ENCODE results near the gene ZKSCAN1. TPM values are rescaled to one million over a fixed set of nuclear protein-coding genes. Genes with fewer than 3 reads are reported as not detected.

The ZKSCAN1 gene
- total and polyA plus RNA-seq, 2 experiments from 2014 or later, result 11.8 to 19.4 TPM

DNA sequence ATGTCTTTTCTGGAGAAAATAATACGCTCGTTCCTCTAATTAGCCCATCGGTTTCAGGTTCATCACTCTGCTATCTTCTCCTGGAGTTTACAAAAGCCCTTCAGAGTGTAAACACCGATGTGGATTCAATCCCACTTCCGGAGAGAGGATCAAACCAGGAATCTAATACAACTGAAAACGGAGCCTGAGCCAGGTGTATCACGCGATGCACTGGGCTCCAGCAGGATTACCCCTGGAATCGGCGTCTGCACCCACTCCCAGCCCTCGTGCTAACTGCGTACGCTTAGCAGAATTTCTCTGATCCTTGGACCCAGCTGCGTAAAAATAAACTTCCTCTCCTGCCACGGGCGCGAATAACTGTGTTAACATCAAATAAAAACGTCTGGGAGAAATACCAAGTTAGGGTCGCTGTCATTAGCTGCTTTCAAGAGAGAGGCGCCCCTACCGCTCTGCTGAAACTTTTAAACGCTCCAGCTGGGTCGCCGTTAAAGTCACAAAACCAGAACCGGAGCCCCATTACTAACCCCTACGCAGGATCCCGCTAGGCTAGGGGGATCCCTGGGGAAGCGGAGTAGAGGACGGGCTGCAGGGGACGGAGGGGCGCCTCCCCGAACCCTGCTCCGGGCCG, 65.6 kb downstream of the ZKSCAN1 start:
- peak; percentile 18 for ATAC-seq
- peaks cover 53% of the 10 kb centered on the region for H3K79me2 ChIP-seq (replicated peaks; ENCODE audit: insufficient read depth)
- TF ChIP-seq ETS1 (IDR thresholded peaks at IDR 0.05) (no peak), EZH2 (IDR thresholded peaks at IDR 0.05; ENCODE audit: low read depth, unreplicated experiment) (no peak), ZNF114 (CRISPR knock-in tag; IDR thresholded peaks at IDR 0.05) (no peak), STAT1 (IDR thresholded peaks at IDR 0.05; ENCODE audit: unreplicated experiment) (no peak), JUNB (IDR thresholded peaks at IDR 0.05; ENCODE audit: unreplicated experiment) (no peak), ZNF462 (CRISPR knock-in tag; IDR thresholded peaks at IDR 0.05) (no peak), CREB1 (CRISPR knock-in tag; IDR thresholded peaks at IDR 0.05; ENCODE audit: low read depth) (no peak), ZNF331 (CRISPR knock-in tag; IDR thresholded peaks at IDR 0.05; ENCODE audit: low read depth) (no peak), POLR2AphosphoS5 (IDR thresholded peaks at IDR 0.05; ENCODE audit: low read depth) (no peak), EZH2phosphoT487 (IDR thresholded peaks at IDR 0.05; ENCODE audit: unreplicated experiment) (no peak), NANOG (IDR thresholded peaks at IDR 0.05; ENCODE audit: borderline replicate concordance) (no peak)
- TF ChIP-seq, protein P1, sequence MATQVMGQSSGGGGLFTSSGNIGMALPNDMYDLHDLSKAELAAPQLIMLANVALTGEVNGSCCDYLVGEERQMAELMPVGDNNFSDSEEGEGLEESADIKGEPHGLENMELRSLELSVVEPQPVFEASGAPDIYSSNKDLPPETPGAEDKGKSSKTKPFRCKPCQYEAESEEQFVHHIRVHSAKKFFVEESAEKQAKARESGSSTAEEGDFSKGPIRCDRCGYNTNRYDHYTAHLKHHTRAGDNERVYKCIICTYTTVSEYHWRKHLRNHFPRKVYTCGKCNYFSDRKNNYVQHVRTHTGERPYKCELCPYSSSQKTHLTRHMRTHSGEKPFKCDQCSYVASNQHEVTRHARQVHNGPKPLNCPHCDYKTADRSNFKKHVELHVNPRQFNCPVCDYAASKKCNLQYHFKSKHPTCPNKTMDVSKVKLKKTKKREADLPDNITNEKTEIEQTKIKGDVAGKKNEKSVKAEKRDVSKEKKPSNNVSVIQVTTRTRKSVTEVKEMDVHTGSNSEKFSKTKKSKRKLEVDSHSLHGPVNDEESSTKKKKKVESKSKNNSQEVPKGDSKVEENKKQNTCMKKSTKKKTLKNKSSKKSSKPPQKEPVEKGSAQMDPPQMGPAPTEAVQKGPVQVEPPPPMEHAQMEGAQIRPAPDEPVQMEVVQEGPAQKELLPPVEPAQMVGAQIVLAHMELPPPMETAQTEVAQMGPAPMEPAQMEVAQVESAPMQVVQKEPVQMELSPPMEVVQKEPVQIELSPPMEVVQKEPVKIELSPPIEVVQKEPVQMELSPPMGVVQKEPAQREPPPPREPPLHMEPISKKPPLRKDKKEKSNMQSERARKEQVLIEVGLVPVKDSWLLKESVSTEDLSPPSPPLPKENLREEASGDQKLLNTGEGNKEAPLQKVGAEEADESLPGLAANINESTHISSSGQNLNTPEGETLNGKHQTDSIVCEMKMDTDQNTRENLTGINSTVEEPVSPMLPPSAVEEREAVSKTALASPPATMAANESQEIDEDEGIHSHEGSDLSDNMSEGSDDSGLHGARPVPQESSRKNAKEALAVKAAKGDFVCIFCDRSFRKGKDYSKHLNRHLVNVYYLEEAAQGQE (IDR thresholded peaks at IDR 0.05; ENCODE audit: unreplicated experiment), result no peak
- TF ChIP-seq, protein P2, sequence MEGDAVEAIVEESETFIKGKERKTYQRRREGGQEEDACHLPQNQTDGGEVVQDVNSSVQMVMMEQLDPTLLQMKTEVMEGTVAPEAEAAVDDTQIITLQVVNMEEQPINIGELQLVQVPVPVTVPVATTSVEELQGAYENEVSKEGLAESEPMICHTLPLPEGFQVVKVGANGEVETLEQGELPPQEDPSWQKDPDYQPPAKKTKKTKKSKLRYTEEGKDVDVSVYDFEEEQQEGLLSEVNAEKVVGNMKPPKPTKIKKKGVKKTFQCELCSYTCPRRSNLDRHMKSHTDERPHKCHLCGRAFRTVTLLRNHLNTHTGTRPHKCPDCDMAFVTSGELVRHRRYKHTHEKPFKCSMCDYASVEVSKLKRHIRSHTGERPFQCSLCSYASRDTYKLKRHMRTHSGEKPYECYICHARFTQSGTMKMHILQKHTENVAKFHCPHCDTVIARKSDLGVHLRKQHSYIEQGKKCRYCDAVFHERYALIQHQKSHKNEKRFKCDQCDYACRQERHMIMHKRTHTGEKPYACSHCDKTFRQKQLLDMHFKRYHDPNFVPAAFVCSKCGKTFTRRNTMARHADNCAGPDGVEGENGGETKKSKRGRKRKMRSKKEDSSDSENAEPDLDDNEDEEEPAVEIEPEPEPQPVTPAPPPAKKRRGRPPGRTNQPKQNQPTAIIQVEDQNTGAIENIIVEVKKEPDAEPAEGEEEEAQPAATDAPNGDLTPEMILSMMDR (conservative IDR thresholded peaks at IDR 0.05; ENCODE audit: low read depth in 2 of 2), result no peak
- peaks cover 50% of the 10 kb centered on the region for H3K36me3 Mint-ChIP-seq (ENCODE audit: low read depth)
- H3F3A ChIP-seq (replicated peaks; ENCODE audit: low read depth), result peaks cover 17% of the 10 kb centered on the region
- H3K27ac Mint-ChIP-seq, result peak overlapping the region; percentile 98
- DNase-seq (ENCODE audit: low spot score), result peak; percentile 61
- peaks cover 20% of the 10 kb centered on the region for H3K9me3 Mint-ChIP-seq
- peak overlapping the region; percentile 85; the same call in 1 of the 2 replicates for H3K27ac ChIP-seq (ENCODE audit: low read depth)
- H3K36me3 ChIP-seq (ENCODE audit: insufficient read depth), result peaks cover 39% of the 10 kb centered on the region
- H3K4me1 ChIP-seq (ENCODE audit: insufficient read depth), result peaks cover 15% of the 10 kb centered on the region
- H3K4me1 Mint-ChIP-seq, result peaks cover 19% of the 10 kb centered on the region
- H3K4me3 ChIP-seq, result peak overlapping the region; percentile 94
- no peaks in the 10 kb centered on the region for H3K9me2 ChIP-seq (ENCODE audit: insufficient read depth)
- peak overlapping the region; percentile 95 for H3K4me3 Mint-ChIP-seq
- peaks cover 17% of the 10 kb centered on the region for H3K27me3 Mint-ChIP-seq (ENCODE audit: insufficient read depth, low read depth, poor library complexity)
- H3K27me3 ChIP-seq (ENCODE audit: insufficient read depth), result no peaks in the 10 kb centered on the region
- H3K4me2 ChIP-seq, result peak overlapping the region; percentile 89
- H2AFZ ChIP-seq, result no peak overlapping the region
- peaks cover 23% of the 10 kb centered on the region for H4K20me1 ChIP-seq (replicated peaks; ENCODE audit: insufficient read depth)

Data from GM23338 (cell line).